Measurements from ENCODE around the gene NUBP1. TPM values are rescaled to one million over a fixed set of nuclear protein-coding genes. Genes with fewer than 3 reads are reported as not detected.

NUBP1 gene
- total and polyA plus RNA-seq, 9 of the 15 experiments (the other 6 are each of a cell fraction or from before 2014, with no cell fraction given), result 17.2 to 55.1 (median 35.6) TPM

- TF ChIP-seq SAFB2 (IDR thresholded peaks at IDR 0.05; ENCODE audit: borderline replicate concordance, low read depth, low read length, severe bottlenecking) (no peak), ZNF282 (CRISPR knock-in tag; IDR thresholded peaks at IDR 0.05) (no peak), PHF8 (IDR thresholded peaks at IDR 0.05; ENCODE audit: borderline replicate concordance, low read length) (no peak), NFIC (IDR thresholded peaks at IDR 0.05) (peak; percentile 47), HNRNPL (IDR thresholded peaks at IDR 0.05; ENCODE audit: low read depth, low read length) (no peak), CEBPG (CRISPR knock-in tag; IDR thresholded peaks at IDR 0.05) (no peak), CEBPG (tag; conservative IDR thresholded peaks at IDR 0.05 in 1 of 2, IDR thresholded peaks at IDR 0.05 in 1 of 2) (no peak), PYGO2 (tag; IDR thresholded peaks at IDR 0.05) (no peak), DDX20 (tag; IDR thresholded peaks at IDR 0.05; ENCODE audit: low read depth) (no peak)
- TF ChIP-seq, protein P1, sequence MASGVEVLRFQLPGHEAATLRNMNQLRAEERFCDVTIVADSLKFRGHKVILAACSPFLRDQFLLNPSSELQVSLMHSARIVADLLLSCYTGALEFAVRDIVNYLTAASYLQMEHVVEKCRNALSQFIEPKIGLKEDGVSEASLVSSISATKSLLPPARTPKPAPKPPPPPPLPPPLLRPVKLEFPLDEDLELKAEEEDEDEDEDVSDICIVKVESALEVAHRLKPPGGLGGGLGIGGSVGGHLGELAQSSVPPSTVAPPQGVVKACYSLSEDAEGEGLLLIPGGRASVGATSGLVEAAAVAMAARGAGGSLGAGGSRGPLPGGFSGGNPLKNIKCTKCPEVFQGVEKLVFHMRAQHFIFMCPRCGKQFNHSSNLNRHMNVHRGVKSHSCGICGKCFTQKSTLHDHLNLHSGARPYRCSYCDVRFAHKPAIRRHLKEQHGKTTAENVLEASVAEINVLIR (CRISPR knock-in tag; IDR thresholded peaks at IDR 0.05), result no peak
- TF ChIP-seq, protein P2, sequence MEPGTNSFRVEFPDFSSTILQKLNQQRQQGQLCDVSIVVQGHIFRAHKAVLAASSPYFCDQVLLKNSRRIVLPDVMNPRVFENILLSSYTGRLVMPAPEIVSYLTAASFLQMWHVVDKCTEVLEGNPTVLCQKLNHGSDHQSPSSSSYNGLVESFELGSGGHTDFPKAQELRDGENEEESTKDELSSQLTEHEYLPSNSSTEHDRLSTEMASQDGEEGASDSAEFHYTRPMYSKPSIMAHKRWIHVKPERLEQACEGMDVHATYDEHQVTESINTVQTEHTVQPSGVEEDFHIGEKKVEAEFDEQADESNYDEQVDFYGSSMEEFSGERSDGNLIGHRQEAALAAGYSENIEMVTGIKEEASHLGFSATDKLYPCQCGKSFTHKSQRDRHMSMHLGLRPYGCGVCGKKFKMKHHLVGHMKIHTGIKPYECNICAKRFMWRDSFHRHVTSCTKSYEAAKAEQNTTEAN (CRISPR knock-in tag; IDR thresholded peaks at IDR 0.05), result no peak
- TF ChIP-seq, protein P3, sequence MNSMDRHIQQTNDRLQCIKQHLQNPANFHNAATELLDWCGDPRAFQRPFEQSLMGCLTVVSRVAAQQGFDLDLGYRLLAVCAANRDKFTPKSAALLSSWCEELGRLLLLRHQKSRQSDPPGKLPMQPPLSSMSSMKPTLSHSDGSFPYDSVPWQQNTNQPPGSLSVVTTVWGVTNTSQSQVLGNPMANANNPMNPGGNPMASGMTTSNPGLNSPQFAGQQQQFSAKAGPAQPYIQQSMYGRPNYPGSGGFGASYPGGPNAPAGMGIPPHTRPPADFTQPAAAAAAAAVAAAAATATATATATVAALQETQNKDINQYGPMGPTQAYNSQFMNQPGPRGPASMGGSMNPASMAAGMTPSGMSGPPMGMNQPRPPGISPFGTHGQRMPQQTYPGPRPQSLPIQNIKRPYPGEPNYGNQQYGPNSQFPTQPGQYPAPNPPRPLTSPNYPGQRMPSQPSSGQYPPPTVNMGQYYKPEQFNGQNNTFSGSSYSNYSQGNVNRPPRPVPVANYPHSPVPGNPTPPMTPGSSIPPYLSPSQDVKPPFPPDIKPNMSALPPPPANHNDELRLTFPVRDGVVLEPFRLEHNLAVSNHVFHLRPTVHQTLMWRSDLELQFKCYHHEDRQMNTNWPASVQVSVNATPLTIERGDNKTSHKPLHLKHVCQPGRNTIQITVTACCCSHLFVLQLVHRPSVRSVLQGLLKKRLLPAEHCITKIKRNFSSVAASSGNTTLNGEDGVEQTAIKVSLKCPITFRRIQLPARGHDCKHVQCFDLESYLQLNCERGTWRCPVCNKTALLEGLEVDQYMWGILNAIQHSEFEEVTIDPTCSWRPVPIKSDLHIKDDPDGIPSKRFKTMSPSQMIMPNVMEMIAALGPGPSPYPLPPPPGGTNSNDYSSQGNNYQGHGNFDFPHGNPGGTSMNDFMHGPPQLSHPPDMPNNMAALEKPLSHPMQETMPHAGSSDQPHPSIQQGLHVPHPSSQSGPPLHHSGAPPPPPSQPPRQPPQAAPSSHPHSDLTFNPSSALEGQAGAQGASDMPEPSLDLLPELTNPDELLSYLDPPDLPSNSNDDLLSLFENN (IDR thresholded peaks at IDR 0.05; ENCODE audit: low read depth in 2 of 2, low read length in 2 of 2), result no peak
- TF ChIP-seq, protein P4, sequence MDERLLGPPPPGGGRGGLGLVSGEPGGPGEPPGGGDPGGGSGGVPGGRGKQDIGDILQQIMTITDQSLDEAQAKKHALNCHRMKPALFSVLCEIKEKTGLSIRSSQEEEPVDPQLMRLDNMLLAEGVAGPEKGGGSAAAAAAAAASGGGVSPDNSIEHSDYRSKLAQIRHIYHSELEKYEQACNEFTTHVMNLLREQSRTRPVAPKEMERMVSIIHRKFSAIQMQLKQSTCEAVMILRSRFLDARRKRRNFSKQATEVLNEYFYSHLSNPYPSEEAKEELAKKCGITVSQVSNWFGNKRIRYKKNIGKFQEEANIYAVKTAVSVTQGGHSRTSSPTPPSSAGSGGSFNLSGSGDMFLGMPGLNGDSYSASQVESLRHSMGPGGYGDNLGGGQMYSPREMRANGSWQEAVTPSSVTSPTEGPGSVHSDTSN (CRISPR knock-in tag; IDR thresholded peaks at IDR 0.05; ENCODE audit: low read depth), result no peak
- TF ChIP-seq, protein P4 (tag; conservative IDR thresholded peaks at IDR 0.05; ENCODE audit: low read depth), result no peak
Measured at GRCh38 chr16:10741844-10742243, 1.8 kb upstream of the NUBP1 start (continued).

Measured in K562 (cell line).